Hepatocyte (in vitro differentiated cells): ENCODE measurements around the gene FOXE3.

Experiments used
- CTCF ChIP-seq: fragments of 200-600 bp; sonication (generic); IDR thresholded peaks from 2 replicates; pipeline ENCODE4 v1.5.1; 2016; ENCODE audit warnings: antibody characterized with exemption, mild to moderate bottlenecking; ENCODE audit not compliant: poor library complexity
- EZH2 ChIP-seq: fragments of 200-600 bp; sonication (generic); IDR thresholded peaks from 2 replicates; pipeline ENCODE4 v1.6.1; 2016; ENCODE audit warnings: antibody characterized with exemption, mild to moderate bottlenecking, borderline replicate concordance
- EZH2phosphoT487 ChIP-seq: fragments of 200-600 bp; sonication (generic); IDR thresholded peaks from one replicate; pipeline ENCODE4 v1.6.1; 2018; ENCODE audit warnings: antibody characterized with exemption, mild to moderate bottlenecking, low read depth, moderate library complexity; ENCODE audit not compliant: unreplicated experiment, severe bottlenecking

- TF ChIP-seq CTCF: no peak
- no peak for TF ChIP-seq EZH2
- no peak for TF ChIP-seq EZH2phosphoT487
Observed at GRCh38 chr1:47395433-47395832, 20.7 kb upstream of the FOXE3 start.
